Urothelium cell line (cell line): ENCODE data around the gene MAVS.
"Not testable (repeated sequence)": the region's sequence is repeated elsewhere in the genome, so short reads cannot be mapped to it uniquely, and the experiment has no call there.

Source experiments
- DNase-seq: peaks from one replicate; pipeline ENCODE4 v3.0.0; 2011; ENCODE audit warnings: low spot score, mixed read lengths
- FAIRE-seq: peaks from 2 replicates; lab custom pipeline; 2011; peaks lifted over from hg19 to GRCh38; lab: Jason Lieb, UNC

The MAVS gene

DNA sequence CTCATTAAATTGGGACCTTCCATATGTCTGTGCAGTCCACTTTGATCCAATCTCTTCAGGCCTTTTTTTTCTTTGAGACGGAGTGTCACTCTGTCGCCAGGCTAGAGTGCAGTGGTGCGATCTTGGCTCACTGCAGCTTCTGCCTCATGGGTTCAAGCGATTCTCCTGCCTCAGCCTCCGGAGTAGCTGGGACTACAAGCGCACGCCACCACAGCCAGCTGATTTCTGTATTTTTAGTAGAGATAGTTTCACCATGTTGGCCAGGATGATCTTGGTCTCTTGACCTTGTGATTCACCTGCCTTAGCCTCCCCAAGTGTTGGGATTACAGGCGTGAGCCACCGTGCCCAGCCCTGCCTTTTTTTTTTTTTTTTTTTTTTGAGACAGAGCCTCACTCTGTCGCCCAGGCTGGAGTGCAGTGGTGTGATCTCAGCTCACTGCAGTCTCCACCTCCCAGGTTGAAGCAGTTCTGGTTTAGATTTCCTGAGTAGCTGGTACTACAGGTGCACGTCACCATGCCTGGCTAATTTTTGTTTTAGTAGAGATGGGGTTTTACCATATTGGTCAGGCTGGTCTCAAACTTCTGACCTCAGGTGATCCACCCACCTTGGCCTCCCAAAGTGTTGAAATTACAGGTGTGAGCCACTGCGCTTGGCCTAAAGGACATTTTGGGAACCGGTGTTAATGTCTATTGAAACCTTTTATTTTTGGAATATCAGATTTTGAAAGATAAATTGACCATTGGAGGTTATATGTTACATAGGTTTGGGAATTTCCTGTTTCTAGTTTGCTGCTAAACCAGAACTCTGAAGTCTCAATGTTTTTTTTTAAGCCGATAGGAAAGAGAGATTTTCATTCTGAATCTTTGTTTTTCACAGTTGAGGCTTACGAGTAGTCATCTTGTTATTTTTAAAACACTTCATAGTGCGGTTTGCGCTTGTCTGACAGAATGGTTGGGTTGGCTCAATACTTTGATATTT, 60.4 kb downstream of the MAVS start:
- not testable (repeated sequence) for FAIRE-seq

DNA sequence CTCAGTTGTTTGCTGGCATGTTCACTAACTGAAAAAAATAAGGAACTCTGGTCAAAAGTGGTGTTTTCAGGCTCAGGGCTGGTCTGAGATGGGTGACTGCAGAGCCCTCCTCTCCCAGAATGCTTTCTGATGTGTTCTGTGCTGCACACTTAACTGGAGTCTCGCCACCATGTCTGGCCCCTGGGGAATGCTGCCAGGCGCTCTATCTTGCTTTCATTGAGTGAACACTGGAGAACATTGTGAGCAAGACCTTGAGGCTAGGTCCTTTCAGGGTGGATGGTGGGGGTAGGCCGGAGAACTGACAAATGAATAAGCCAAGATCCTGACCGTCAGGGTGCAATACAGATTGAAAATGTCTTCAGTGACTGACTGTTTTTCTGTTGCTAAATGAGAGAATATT, 62.0 kb downstream of the MAVS start:
- DNase-seq: no peak
- no peak for FAIRE-seq

More for the DNA sequence above, 60.4 kb downstream of the MAVS start:
- DNase-seq: not testable (repeated sequence)

GRCh38 chr20:3909952-3910366, 63.3 kb downstream of the MAVS start:
- no peak for FAIRE-seq
- DNase-seq: no peak

DNA sequence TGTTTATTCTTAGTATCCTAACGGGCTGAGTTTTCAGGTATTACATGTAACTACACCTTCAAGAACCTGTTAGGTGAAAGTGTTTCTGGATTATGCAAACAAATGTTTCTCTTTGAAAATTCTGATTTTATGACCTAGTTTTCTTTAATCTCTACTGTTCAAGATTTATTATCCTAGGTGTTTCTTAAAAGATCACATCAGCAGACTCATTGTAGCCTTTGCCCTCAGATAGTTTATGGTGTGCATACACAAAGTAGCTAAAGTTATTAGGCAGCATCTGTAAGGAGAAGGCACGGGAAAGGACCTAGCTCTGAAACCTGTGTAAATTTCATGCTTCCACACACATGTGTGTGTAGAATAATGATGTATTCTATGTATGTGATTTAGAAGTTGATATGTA, 64.2 kb downstream of the MAVS start:
- FAIRE-seq (no peak), DNase-seq (no peak)

GRCh38 chr20:3911956-3912355, 65.3 kb downstream of the MAVS start:
- FAIRE-seq (no peak), DNase-seq (no peak)

GRCh38 chr20:3914446-3914845, 67.8 kb downstream of the MAVS start:
- no peak for FAIRE-seq
- no peak for DNase-seq

DNA sequence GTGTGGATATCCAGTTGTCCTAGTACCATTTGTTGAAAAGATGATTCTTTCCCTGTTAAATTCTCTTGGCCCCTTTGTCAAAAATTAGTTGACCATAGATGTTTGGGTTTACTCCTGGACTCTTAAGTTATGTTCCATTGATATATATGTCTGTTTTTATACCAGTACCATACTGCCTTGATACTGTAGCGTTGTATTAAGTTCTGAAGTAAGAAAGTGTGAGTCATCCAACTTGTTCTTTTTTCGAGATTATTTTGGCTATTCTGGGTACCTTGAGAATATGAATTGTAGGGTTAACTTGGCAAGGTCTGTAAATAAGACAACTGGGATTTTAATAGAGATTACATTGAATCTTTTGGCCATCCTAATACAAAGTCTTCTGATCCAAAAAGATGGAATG, 69.1 kb downstream of the MAVS start:
- no peak for DNase-seq
- FAIRE-seq: no peak

GRCh38 chr20:3916364-3916763, 69.7 kb downstream of the MAVS start:
- no peak for DNase-seq
- FAIRE-seq: no peak

DNA sequence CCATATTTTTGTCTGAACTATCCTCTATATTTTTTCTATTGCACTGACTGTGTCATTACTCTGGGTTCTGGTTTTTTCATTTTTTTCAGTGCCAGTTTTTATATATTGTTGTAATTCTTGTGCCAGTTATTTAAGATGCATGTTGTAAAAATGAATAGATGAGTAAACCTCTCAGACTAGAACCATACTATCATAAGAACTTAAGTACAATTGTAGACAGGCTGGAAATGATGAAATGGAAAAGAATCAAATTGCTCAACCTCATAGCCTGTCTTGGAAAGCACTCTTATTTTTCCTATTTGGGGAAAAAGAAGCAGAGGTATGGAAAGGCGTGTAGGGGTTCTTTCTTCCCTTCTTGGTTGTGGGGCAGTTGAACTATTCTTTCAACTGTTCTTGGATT, 72.7 kb downstream of the MAVS start:
- DNase-seq (no peak), FAIRE-seq (no peak)

DNA sequence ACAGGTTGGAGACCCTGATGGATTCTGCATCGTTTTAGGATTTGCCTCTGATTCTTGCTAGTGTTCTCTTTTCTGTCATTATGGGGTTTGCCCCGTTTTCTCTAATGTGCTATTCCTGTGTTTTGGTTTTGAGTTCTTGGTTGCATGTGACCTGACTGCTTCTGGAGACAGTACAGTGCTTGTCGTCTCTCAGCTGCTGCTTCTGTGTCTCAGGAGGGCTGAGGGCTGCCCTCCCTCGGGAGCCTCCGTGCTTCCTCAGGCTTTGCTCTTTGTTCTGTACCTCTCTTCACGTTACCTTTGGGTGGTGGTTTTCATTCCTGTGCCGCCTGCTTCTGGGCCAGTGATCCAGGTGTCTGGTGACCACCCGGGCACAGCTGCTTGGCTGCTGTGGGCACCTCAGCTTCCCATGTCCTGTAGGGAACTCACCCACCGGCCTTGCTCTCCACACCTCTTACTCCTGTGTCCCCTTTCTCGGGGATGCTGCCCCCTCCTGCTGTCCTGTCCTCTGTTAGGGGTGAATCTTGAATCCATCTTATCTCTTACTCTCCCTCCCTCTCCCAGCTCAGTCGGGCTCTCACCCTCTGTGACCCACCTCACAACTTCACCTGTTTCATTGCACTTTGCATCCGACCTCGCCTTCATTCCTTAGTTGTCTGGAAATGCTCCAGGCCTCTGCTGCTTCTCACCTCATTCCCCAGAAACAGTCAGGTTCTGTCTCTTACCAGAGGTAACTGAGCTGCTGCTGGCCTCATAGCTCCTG, 75.8 kb downstream of the MAVS start:
- DNase-seq (no peak), FAIRE-seq (no peak)

- DNase-seq (no peak), FAIRE-seq (no peak)
Observed at GRCh38 chr20:3922983-3923339, 76.3 kb downstream of the MAVS start.

GRCh38 chr20:3923818-3924217, 77.2 kb downstream of the MAVS start:
- no peak for DNase-seq
- FAIRE-seq: no peak

DNA sequence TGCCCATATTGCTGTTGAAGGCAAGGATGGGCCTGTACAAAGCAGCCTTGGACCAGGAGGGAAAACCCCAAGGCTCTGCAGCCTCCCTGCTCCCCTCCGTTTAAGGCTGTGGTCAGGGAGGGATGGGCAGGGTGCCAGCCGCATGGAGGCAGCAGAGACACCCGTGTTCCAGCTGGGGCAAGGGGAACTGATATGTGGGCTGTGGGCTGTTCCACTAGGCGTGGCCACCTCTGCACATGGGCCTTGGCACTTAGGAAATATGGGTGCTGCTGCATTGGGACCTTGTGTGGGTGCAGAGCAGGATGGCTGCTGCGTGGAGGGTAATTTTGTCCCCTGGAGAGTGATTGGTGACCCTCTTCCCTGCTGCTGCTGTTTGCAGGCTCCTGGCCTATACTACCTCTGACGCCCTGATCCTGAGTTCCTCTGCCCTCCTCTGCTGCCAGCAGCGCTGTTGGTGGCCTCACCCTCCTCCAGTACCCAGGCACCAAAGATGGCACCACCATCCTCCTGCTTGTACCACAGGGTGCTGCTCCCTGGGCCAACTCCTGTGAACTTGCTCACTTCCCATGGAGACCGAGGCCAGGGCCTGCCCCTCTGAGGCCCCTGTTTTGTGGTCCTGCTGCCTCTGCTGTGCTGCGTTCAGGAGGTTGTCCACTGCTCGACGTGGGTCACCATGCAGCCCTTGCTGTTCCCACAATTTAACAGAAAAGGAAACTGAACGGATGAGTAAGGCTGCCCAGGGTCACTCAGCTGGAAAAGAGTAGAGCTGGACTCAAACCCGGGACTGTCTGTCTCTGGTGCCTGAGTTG, 77.9 kb downstream of the MAVS start:
- no peak for DNase-seq
- no peak for FAIRE-seq

GRCh38 chr20:3925113-3925695, 78.6 kb downstream of the MAVS start:
- FAIRE-seq (no peak), DNase-seq (no peak)
